ENCODE measurements around the gene ANKS1B.
"Not testable (repeated sequence)": the region's sequence is repeated elsewhere in the genome, so short reads cannot be mapped to it uniquely, and the experiment has no call there.

ANKS1B gene

DNA sequence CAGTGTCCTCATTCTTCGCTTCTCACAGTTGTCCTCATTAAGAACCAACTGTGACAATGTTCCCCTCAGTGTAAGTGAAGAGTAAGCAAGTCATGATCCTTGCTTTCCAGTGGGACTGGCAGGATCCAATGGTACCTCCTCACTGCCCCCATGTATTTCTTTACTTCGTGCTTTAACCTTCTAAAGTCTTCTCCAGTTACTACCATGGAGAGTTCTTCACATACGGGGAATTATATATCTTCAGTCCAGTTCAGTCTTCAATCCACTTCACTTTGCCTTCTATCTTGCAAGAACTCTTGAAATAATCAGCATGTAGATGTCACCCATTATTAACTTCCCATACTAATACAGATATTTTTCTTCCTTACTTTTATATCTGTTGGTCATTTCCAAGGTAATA lies 719.1 kb downstream of the ANKS1B start:
- DNase-seq (ENCODE audit: low read depth), result no peak

DNA sequence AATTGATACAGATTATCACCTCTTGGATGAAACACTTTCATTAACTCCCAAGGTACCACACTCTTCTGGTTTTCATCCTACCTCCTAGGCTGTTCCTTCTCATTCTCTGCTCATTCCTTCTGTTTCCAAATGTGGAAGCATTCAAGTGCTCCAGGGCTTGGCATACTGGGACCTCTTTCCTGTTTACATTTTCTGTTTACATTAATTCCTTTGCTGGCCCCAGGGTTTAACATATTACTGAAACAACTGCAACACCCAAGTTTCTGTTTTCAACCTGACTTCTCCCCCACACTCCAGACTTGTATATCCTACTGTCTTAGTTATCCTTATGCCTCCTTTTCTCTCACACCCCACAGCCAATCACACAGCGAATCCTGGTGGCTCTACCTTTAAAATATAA lies 723.5 kb downstream of the ANKS1B start:
- DNase-seq (ENCODE audit: low read depth), result no peak

DNA sequence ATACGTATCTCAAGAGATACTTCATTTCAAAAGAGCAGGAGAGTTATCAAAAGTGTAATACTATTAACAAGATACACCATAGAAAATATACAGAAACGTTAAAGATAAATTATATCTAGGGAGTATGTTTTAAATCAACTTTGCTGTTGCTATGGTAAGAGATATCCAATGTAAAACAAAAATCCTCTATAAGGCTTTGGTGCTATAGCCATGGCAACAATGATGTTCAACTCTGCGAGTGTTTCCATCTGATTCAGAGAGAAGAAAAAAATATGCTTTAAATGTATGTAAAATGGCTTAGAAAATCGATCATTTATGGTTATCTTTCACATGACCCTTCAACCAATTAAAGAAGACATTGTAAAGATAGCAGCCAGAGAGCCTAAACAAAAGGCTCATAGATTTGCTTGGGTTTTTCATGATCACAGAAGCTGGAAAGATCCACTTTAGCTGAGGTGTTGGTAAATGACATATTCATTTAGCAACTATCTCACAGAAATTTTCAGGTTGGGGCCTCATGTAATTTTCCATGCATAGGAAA lies 724.2 kb downstream of the ANKS1B start:
- DNase-seq (ENCODE audit: low read depth), result no peak

DNA sequence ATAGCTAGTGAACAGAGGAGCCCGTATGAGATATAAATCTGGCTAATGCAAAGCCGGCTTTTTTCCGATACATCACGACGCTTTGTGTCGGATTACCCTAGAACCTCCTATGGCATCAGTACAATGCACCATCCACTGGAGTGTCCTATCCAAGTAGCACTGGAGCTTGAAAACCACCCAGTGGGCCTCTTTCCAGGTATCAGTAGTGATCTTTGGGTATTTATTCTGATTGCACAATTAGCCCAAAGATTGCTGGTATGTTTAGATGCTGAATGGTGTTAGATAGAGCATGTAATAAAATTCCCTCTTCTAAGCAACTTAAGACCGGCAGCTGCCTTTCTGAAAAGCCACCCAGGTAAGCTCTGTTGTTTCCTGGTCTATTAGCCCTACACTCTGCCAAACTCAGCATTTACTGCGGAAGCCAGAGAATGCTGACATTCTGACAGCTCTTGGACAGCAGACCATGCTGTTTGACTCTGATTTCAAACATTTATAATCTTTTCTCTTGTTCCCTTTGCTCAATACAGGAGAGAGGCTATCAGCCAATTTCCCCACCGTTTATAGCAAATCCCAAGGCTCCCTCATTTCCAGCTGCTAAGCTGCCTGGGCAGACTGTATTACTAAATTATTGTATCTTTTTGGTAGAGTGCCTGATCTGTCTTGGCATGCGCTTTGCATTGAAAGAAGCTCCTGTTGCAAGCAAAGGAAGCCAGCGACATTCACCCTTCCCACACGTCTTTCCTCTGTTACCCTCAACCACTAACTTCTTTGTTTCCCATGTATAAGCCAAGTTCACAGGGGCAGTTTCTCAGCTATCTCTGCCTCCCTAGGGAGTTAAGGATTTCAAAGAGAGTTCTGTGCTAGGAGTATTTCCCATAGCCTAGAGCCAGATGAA lies 725.4 kb downstream of the ANKS1B start:
- no peak for DNase-seq (ENCODE audit: low read depth)

DNA sequence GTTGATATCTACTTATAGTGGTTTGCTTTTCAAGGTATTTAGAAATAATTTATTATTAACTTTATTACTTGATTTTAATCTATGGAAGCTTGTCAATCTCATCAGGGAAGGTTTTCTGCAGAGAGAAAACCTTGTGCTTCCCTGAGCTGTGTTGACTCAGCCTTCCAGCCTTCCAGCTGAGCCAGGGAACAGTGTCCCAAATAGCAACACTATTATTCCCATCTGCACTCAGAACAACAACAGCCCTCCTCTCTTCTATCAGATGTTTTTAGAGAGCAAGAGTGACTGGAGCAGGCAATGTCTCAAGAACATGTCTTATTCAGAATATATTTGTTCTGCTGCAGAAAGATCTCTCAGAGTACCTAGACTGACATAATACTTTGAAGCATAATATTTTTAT lies 727.1 kb downstream of the ANKS1B start:
- no peak for DNase-seq (ENCODE audit: low read depth)

DNA sequence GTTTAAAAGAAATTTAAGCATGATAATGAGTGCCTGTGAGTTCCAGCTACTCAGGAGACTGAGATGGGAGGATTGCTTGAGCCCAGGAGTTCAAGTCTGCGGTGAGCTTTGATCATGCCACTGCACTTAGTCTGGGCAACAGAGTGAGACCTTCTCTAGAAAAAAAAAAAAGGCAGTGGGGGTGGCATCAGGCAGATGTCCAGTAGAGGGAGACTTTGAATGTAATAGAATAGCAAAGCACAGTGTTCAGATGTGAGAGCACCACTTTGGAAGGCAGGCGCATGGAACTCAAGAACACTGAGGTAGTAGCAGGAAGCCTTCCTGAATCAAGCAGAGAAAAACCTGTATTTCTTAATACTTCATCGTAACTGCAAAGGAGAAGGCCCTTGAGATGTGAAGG lies 731.7 kb downstream of the ANKS1B start:
- no peak for DNase-seq (ENCODE audit: low read depth)

DNA sequence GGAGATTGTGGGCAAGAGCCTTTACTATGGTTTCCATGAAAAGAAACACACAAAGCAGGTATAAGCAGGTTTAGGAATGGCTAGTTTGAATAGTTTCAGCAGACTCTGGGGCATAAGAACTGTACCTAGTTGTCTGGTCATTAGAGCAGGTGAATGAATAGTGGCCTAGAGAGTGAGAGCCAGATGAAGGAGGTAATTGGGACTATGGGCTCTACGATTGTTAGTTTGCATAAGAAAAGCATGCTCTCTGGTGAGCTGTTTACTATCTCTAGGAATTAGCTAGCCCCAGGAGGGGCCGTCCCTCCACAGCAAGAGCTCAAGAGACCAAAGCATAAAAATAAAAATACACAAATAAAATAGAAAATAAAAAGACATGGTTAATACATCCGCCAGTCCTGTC lies 734.6 kb downstream of the ANKS1B start:
- DNase-seq (ENCODE audit: low read depth), result no peak

DNA sequence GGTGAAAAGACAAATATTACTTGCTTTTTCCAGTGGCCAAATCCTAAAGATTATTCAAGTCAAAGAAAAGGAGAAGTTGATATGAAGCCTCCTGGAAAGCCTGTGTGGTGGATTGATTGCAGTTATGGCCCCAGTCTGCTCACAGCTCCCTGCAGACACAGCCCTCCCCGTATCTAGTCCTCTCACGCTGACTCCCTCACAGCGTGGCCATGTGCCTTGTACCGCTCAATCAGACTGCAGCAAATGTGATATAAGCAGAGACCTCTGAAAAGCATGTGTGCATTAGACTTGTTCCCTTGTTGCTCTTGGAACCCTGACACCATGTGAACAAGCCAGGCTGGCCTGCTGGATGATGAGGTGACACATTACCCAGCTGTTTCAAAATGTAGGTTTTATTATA lies 735.2 kb downstream of the ANKS1B start:
- DNase-seq (ENCODE audit: low read depth), result no peak

DNA sequence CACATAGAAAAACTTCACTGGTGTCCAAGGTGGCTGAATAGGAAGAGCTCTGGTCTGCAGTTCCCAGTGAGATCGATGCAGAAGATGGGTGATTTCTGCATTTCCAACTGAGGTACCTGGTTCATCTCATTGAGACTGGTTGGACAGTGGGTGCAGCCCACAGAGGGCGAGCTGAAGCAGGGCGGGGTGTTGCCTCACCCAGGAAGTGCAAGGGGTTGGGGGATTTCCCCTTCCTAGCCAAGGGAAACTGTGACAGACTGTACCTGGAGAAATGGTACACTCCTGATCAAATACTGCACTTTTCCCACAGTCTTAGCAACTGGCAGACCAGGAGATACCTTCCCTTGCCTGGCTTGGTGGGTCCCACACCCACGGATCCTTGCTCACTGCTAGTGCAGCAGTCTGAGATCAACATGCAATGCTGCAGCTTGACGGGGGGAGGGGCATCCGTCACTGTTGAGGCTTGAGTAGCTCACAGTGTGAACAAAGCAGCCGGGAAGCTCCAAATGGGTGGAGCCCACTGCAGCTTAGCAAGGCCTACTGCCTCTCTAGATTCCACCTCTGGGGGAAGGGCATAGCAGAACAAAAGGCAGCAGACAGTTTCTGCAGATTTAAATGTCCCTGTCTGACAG lies 746.7 kb downstream of the ANKS1B start:
- DNase-seq (ENCODE audit: low read depth), result not testable (repeated sequence)

DNA sequence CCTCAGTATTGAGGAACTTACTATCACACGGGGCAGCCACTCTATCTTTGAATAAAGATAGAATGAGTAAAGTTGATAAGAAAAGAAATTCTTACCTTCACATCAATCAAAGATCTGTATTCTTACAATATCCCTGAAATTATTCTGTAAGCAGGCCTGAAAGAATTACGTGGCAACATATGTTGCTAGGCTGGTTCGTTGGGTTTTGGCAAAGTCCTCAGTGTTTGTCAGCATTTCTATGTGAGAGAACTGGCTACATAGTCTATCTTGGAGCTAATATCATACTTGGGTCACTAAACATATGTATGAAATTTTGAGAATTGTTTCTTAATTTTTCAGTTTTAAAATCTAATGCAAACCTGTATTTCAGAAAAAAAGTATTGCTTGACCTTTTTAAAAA lies 749.4 kb downstream of the ANKS1B start:
- no peak for DNase-seq (ENCODE audit: low read depth)

DNA sequence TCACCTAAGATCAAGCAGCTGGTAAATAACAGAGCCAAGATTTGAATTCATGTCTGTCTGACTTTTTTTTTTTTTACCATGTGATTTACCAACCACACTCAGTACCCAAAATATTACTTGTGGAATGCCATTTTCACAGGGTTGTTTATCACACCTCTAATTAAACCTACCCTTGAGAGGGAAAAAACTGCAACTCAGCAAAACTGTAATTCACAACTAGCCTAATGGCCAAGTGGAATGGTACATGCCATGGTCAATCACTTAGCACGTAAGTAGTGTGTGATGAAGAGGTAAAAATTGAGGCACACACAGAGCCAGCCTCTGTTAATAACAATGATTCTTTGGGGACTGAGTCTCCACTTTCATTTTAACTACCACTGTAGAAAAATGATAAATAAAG lies 750.0 kb downstream of the ANKS1B start:
- no peak for DNase-seq (ENCODE audit: low read depth)

DNA sequence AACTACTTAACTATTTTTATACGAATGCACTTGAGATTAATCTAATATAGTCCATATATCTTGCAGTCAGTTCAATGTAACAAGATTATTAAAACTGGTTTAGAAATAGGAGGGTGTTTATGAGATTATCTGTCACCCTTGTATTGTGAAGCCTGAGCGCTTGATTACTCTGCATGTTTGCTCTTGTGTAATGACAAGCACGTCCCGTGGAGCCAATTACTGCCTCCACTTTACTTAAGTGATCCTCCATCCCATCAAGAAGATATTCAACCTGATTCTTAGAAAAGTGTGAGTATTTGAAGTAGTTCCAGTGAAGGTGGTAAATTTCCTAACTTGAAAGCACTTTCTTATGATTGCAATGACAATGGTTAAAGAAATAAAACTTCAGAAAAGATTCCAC lies 752.4 kb downstream of the ANKS1B start:
- DNase-seq (ENCODE audit: low read depth), result no peak

DNA sequence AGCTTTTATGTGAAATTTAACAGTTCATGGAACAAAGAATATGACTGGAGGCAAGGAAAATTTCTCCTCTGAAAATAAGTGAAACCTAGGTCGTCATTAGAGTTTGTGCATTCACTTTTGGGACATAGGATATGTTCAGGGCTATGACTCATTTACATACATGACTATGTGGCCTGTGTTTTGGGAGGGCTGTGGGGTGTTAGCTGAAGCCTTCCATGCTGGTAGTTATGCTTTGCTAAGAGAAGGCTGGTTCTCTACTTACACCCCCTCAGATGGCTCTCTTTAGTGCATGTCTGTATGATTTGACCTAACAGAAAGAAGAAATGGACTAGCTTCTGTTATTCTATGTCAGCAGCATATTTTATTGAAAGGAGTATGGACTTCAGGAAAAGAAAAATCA lies 753.7 kb downstream of the ANKS1B start:
- DNase-seq (ENCODE audit: low read depth), result no peak

DNA sequence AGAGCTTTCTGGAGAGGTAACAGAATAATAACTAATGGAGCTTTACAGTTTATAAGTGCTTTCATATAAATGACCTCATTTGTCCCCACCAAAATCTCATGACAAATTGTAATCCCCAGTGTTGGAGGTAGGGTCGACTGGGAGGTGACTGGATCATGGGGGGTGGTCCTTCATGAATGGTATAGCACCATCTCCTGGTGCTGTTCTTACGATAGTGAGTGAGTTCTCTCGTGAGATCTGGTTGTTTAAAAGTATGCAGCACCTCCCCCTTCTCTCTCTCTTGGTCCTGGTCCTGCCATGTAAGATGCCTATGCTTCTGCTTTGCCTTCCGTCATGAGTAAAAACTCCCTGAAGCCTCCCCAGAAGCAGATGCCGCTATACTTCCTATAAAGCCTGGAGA lies 760.5 kb downstream of the ANKS1B start:
- no peak for DNase-seq (ENCODE audit: low read depth)

DNA sequence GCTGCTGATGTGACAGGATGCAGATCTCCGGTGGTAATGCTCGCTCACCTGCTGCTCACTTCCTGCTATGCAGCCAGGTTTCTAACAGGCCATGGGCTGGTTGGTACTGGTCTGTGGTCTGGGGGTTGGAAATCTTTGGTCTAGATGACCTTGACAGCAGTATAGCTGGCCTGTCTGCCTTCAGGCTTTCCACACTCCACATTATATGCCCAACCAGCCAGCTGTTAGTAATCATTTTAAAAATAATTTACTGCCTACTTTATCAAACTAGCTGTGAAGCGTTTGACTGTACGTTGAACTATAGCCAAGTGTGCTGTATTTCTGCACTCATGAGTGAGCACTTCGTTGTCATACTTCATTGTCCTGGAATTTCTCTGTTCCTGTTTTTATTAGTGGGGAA lies 761.2 kb downstream of the ANKS1B start:
- DNase-seq (ENCODE audit: low read depth), result no peak

DNA sequence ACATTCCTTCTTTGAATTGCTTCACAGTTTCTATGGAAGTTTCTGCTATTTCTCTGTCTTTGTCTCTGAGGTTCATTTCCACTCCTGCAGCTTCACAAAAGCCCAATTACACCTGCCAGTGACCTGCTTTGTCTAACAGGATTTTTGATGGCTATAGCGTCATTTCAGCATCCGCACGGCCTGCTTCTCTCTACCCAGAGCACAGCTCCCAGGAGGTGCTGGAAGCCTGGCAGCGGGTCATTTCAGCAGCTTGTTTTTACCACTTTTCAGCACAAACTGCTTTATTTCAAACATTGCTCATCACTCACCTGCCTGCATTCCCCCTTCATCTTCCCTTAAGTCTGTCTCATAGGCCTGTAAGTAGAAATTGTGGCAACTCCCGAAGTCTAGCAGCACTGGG lies 771.7 kb downstream of the ANKS1B start:
- no peak for DNase-seq (ENCODE audit: low read depth)

DNA sequence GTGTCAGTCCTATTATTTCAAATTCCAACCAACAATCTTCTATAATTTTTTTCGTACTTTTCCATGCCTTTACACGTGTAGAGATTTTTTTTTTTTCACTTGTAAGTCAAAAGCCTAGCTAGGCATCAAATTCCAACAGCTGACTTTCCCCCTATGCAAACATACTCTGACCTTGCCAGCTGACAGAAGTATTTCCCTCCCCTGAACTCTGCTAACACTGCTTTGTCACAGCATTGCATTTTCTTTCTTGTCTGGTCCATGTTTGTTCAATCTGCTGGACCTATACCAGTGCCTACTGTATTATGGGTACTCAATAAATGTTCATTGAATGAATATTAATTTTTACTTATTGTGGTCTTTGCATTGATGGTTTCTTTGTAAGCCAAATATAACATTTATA lies 772.5 kb downstream of the ANKS1B start:
- no peak for DNase-seq (ENCODE audit: low read depth)

DNA sequence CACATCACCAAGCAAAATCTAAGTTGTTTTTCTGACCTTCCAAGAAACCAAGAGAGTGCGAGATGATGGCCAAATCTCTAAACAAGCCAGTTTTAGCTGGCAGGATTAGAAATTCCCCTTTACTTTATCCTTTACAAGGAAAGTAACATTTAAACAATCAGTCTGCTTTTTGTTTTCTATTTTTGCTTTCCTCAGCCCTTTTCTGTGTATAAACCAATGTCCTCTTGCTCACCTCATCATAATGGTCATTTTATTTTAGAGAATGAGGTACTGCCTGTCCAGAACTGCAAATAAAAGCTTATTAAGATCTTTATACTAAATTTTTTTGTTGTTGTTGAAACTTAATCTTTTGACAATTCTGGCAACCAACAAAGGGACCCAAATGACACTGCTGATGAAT lies 779.6 kb downstream of the ANKS1B start:
- DNase-seq (ENCODE audit: low read depth), result no peak

DNA sequence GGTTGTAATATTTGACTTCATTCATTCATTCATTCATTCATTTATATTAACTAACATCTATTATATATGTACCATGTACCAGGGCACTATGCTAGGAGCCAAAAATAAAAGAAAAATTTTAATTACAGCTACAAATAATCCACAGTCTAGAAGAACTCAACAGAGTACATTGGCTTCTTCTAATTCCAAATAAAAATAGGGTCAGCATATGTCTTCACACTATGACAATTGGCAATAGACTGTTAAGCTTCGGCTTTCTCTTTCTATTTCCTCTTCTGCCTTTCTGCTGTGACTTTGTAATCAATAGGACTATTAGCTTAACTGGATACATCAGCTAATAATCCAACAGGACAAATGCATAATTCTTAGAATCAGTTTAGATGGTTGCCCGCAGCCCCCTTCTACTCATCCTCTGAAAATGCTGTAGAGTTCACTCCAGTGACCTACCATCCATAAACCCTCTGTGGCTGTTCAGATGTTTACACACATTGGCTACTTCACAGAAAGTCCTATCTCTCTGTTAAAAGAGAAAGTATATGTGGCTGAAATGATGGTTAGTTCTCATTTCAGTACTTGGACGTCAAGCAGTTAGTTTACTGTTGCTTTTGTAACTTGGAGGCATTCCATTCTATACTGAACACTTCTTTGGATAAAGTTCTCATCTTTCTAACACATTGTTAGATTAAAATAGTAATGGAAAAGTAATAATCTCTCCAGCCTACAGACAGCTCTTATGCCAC lies 782.7 kb downstream of the ANKS1B start:
- DNase-seq (ENCODE audit: low read depth), result no peak

DNA sequence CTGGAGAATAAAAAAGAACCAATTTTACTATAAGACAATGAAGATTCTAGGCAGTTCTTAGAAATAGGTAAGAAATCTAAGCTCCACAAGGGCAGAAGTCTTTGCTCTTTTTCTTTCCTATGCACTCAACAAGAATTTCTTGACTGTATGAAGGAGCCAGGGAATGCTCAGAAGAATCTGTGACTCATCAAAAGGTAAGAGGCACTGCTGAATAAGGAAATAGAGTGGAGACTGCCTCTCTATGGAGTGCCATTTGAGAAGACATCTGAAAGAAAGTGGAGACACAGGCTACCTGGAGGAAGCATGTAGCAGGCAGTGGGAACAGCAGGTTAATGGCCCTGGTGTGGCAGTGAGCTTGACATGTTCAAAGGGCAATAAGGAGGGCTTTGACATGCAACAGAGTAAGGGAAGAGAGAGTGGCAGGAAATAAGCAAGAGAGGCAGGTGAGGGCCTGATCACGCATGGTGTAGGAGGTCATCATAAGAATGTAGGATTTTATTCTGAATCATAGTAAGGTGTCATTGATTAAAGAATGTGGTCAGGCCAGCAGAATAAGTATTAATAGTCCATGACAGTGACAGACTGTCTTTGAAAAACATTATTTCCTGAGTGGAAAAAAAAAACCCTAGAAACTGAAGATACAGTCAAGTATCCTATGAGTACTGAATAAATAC lies 783.9 kb downstream of the ANKS1B start:
- DNase-seq (ENCODE audit: low read depth), result no peak

DNA sequence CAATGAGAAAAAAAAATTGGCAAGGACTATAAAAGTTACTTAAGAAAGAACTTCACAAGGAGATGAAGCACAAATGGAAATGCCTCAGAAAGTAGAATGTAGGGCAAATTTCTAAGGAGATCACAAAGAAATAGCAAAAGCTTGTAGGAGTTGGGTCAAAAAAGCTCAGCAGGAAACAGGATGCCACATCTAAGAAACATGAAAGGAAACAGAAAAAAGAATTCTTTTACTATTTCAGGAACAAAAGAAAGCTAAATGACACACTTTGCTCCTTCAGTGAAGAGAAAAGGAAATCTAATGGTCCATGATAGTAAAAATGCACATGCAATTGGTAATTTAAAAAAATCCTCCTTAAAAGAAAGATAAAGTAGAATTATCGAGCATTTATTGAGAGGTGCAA lies 789.3 kb downstream of the ANKS1B start:
- DNase-seq (ENCODE audit: low read depth), result no peak

DNA sequence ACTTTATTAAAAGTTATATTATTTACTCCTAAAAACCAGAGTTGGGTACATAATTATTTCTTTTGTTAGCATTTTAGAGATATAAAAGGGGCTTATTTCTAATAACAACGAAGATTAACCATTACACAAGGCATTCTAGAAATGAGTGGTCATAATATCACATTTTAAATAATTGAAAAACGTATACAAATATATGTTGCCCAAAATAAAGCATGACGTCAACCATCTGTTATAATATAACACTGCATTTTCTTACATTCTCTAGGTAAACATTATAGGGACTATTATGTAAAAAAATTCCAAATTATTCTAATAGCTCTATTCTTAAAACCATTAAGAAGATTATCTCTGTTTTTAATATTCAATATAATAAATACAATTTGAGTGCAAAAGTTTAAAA lies 792.2 kb downstream of the ANKS1B start:
- no peak for DNase-seq (ENCODE audit: low read depth)
